ENCODE measurements around the gene SLC33A1.

- TF ChIP-seq RAD21 (IDR thresholded peaks at IDR 0.05) (no peak), JUND (IDR thresholded peaks at IDR 0.05) (no peak), CTCF (IDR thresholded peaks at IDR 0.05; ENCODE audit: low read depth, low read length, missing input control) (no peak), REST (IDR thresholded peaks at IDR 0.05) (no peak), ZBTB33 (IDR thresholded peaks at IDR 0.05) (no peak), SP1 (IDR thresholded peaks at IDR 0.05) (no peak), GABPA (IDR thresholded peaks at IDR 0.05 in 1 of 2, conservative IDR thresholded peaks at IDR 0.05 in 1 of 2) (no peak), YY1 (IDR thresholded peaks at IDR 0.05) (no peak), MAX (IDR thresholded peaks at IDR 0.05) (no peak), HNF4A (conservative IDR thresholded peaks at IDR 0.05) (no peak), FOXA1 (IDR thresholded peaks at IDR 0.05) (no peak), RXRA (IDR thresholded peaks at IDR 0.05) (no peak)
Measured at GRCh38 chr3:155876503-155876902, 22.3 kb upstream of the SLC33A1 start.
